ENCODE data around the gene ABHD2. TPM values are rescaled to one million over a fixed set of nuclear protein-coding genes. Genes with fewer than 3 reads are reported as not detected.

ABHD2 gene
- total RNA-seq, 1 experiment from 2014 or later = 29.7 TPM

DNA sequence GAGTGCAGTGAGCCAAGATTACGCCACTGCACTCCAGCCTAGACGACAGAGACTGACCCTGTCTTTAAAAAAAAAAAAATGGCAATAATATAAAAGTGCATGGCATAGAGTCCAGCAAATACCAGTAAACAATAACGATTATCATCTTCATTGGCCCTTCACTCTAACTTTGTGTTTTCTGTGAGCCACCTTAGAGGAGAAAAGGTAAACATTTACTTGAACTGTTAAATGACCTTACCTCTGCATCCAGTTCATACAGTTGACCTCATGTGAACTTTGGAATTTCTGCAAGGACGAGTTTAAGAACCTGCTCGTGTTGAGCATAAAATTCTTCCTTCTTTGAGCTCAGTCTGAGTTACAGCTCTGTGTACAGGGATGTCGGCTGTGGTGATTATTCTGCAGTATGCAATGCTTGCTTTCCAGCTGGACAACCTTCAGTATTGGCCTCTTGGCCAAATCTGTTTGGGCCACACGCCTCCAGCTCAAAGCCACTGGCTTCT, 76.5 kb downstream of the ABHD2 start:
- Mint-ChIP-seq H3K27me3 (ENCODE audit: low read depth) (no peaks in the 10 kb centered on the region), H3K4me1 (peaks cover 22% of the 10 kb centered on the region), H3K9me3 (no peaks in the 10 kb centered on the region), H3K4me3 (no peak overlapping the region), H3K27ac (no peak overlapping the region), H3K36me3 (no peaks in the 10 kb centered on the region)
- ChIA-PET POLR2A (no interaction called here), CTCF (interaction anchor here (1.0 to 4.7 kb wide), 3 partner anchors 13 to 42 kb away, joined by 5 to 24 read pairs (median 6); no protein-coding TSS in a partner anchor)
- ATAC-seq = no peak
- no peak for DNase-seq (ENCODE audit: low spot score)
- TF ChIP-seq, protein P1, sequence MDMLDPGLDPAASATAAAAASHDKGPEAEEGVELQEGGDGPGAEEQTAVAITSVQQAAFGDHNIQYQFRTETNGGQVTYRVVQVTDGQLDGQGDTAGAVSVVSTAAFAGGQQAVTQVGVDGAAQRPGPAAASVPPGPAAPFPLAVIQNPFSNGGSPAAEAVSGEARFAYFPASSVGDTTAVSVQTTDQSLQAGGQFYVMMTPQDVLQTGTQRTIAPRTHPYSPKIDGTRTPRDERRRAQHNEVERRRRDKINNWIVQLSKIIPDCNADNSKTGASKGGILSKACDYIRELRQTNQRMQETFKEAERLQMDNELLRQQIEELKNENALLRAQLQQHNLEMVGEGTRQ (CRISPR knock-in tag; IDR thresholded peaks at IDR 0.05) = no peak
- TF ChIP-seq PRRX2 (CRISPR knock-in tag; IDR thresholded peaks at IDR 0.05) (no peak), ESRRA (CRISPR knock-in tag; IDR thresholded peaks at IDR 0.05; ENCODE audit: borderline replicate concordance) (no peak), ZNF317 (CRISPR knock-in tag; IDR thresholded peaks at IDR 0.05; ENCODE audit: borderline replicate concordance, low read depth) (no peak), OVOL2 (CRISPR knock-in tag; IDR thresholded peaks at IDR 0.05; ENCODE audit: borderline replicate concordance) (no peak), ZNF416 (CRISPR knock-in tag; IDR thresholded peaks at IDR 0.05) (no peak), NR2C2 (CRISPR knock-in tag; IDR thresholded peaks at IDR 0.05) (no peak), NFATC4 (CRISPR knock-in tag; IDR thresholded peaks at IDR 0.05) (no peak), MYBL2 (CRISPR knock-in tag; IDR thresholded peaks at IDR 0.05) (no peak), ZNF263 (CRISPR knock-in tag; IDR thresholded peaks at IDR 0.05; ENCODE audit: low read depth) (no peak), CREM (CRISPR knock-in tag; IDR thresholded peaks at IDR 0.05) (no peak), NFE2L1 (CRISPR knock-in tag; IDR thresholded peaks at IDR 0.05) (no peak), EMX1 (CRISPR knock-in tag; IDR thresholded peaks at IDR 0.05) (no peak), TP53 (CRISPR knock-in tag; IDR thresholded peaks at IDR 0.05) (no peak)
- TF ChIP-seq, protein P2, sequence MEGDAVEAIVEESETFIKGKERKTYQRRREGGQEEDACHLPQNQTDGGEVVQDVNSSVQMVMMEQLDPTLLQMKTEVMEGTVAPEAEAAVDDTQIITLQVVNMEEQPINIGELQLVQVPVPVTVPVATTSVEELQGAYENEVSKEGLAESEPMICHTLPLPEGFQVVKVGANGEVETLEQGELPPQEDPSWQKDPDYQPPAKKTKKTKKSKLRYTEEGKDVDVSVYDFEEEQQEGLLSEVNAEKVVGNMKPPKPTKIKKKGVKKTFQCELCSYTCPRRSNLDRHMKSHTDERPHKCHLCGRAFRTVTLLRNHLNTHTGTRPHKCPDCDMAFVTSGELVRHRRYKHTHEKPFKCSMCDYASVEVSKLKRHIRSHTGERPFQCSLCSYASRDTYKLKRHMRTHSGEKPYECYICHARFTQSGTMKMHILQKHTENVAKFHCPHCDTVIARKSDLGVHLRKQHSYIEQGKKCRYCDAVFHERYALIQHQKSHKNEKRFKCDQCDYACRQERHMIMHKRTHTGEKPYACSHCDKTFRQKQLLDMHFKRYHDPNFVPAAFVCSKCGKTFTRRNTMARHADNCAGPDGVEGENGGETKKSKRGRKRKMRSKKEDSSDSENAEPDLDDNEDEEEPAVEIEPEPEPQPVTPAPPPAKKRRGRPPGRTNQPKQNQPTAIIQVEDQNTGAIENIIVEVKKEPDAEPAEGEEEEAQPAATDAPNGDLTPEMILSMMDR (IDR thresholded peaks at IDR 0.05) = no peak
- TF ChIP-seq, protein P3, sequence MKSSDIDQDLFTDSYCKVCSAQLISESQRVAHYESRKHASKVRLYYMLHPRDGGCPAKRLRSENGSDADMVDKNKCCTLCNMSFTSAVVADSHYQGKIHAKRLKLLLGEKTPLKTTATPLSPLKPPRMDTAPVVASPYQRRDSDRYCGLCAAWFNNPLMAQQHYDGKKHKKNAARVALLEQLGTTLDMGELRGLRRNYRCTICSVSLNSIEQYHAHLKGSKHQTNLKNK (CRISPR knock-in tag; IDR thresholded peaks at IDR 0.05) = no peak
- TF ChIP-seq, protein P4, sequence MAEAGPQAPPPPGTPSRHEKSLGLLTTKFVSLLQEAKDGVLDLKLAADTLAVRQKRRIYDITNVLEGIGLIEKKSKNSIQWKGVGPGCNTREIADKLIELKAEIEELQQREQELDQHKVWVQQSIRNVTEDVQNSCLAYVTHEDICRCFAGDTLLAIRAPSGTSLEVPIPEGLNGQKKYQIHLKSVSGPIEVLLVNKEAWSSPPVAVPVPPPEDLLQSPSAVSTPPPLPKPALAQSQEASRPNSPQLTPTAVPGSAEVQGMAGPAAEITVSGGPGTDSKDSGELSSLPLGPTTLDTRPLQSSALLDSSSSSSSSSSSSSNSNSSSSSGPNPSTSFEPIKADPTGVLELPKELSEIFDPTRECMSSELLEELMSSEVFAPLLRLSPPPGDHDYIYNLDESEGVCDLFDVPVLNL (CRISPR knock-in tag; IDR thresholded peaks at IDR 0.05; ENCODE audit: borderline replicate concordance, low read depth) = no peak
- TF ChIP-seq, protein P5, sequence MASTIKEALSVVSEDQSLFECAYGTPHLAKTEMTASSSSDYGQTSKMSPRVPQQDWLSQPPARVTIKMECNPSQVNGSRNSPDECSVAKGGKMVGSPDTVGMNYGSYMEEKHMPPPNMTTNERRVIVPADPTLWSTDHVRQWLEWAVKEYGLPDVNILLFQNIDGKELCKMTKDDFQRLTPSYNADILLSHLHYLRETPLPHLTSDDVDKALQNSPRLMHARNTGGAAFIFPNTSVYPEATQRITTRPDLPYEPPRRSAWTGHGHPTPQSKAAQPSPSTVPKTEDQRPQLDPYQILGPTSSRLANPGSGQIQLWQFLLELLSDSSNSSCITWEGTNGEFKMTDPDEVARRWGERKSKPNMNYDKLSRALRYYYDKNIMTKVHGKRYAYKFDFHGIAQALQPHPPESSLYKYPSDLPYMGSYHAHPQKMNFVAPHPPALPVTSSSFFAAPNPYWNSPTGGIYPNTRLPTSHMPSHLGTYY (CRISPR knock-in tag; IDR thresholded peaks at IDR 0.05) = no peak
- TF ChIP-seq, protein P6, sequence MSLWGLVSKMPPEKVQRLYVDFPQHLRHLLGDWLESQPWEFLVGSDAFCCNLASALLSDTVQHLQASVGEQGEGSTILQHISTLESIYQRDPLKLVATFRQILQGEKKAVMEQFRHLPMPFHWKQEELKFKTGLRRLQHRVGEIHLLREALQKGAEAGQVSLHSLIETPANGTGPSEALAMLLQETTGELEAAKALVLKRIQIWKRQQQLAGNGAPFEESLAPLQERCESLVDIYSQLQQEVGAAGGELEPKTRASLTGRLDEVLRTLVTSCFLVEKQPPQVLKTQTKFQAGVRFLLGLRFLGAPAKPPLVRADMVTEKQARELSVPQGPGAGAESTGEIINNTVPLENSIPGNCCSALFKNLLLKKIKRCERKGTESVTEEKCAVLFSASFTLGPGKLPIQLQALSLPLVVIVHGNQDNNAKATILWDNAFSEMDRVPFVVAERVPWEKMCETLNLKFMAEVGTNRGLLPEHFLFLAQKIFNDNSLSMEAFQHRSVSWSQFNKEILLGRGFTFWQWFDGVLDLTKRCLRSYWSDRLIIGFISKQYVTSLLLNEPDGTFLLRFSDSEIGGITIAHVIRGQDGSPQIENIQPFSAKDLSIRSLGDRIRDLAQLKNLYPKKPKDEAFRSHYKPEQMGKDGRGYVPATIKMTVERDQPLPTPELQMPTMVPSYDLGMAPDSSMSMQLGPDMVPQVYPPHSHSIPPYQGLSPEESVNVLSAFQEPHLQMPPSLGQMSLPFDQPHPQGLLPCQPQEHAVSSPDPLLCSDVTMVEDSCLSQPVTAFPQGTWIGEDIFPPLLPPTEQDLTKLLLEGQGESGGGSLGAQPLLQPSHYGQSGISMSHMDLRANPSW (CRISPR knock-in tag; conservative IDR thresholded peaks at IDR 0.05; ENCODE audit: low read depth) = no peak
